GM19463 (cell line): Measurements from ENCODE around the gene IRAK2.
A peak's percentile ranks its signal among the peaks of the same experiment; 100 is the strongest.
"Not testable (repeated sequence)": the region's sequence is repeated elsewhere in the genome, so short reads cannot be mapped to it uniquely, and the experiment has no call there.

ENCODE experiments used
- ATAC-seq: cut with Tn5 transposase; IDR thresholded peaks from one replicate; pipeline ENCODE4 v1.9.1; 2021; ENCODE audit warnings: mild to moderate bottlenecking, moderate library complexity; ENCODE audit not compliant: unreplicated experiment

IRAK2 gene

GRCh38 chr3:10248184-10248983 is 83.7 kb downstream of the IRAK2 start, which contains the start of gene TATDN2:
Gene TATDN2 (plus strand): TSS chr3:10248459. CDS start chr3:10249201, 742 bp downstream.
- peak; percentile 93 for ATAC-seq

- ATAC-seq: no peak
Measured at GRCh38 chr3:10248984-10249748, 84.4 kb downstream of the IRAK2 start.

- ATAC-seq: no peak
Measured at GRCh38 chr3:10249833-10250232, 85.1 kb downstream of the IRAK2 start.

- no peak for ATAC-seq
Measured at GRCh38 chr3:10251006-10251405, 86.3 kb downstream of the IRAK2 start.

GRCh38 chr3:10253731-10254130 is 89.0 kb downstream of the IRAK2 start:
- ATAC-seq: no peak

- no peak for ATAC-seq
Measured at GRCh38 chr3:10255835-10256234, 91.1 kb downstream of the IRAK2 start.

GRCh38 chr3:10259036-10259435 is 94.3 kb downstream of the IRAK2 start:
- no peak for ATAC-seq

GRCh38 chr3:10259798-10260197 is 95.1 kb downstream of the IRAK2 start:
- no peak for ATAC-seq

- ATAC-seq: no peak
Measured at GRCh38 chr3:10260211-10260701, 95.5 kb downstream of the IRAK2 start.

GRCh38 chr3:10262027-10262426 is 97.3 kb downstream of the IRAK2 start:
- no peak for ATAC-seq

GRCh38 chr3:10263646-10264363 is 99.1 kb downstream of the IRAK2 start:
- no peak for ATAC-seq

GRCh38 chr3:10265833-10266232 is 101.1 kb downstream of the IRAK2 start:
- ATAC-seq: no peak

GRCh38 chr3:10266936-10267335 is 102.2 kb downstream of the IRAK2 start:
- ATAC-seq: not testable (repeated sequence)

- no peak for ATAC-seq
Measured at GRCh38 chr3:10268116-10268515, 103.4 kb downstream of the IRAK2 start.

- ATAC-seq: no peak
Measured at GRCh38 chr3:10268930-10269329, 104.2 kb downstream of the IRAK2 start.

GRCh38 chr3:10269443-10269842 is 104.7 kb downstream of the IRAK2 start:
- ATAC-seq: no peak

GRCh38 chr3:10272476-10272875 is 107.8 kb downstream of the IRAK2 start:
- not testable (repeated sequence) for ATAC-seq

GRCh38 chr3:10272977-10273376 is 108.3 kb downstream of the IRAK2 start:
- no peak for ATAC-seq

GRCh38 chr3:10273702-10274305 is 109.1 kb downstream of the IRAK2 start:
- no peak for ATAC-seq

- ATAC-seq: no peak
Measured at GRCh38 chr3:10274601-10275000, 109.9 kb downstream of the IRAK2 start.

- no peak for ATAC-seq
Measured at GRCh38 chr3:10277115-10277625, 112.5 kb downstream of the IRAK2 start.
